Coronary artery (tissue), 2 donors: ENCODE data around the gene LAPTM5.

ENCODE experiments used
- DNase-seq: peaks from one replicate; pipeline ENCODE4 v3.0.0-alpha.2; 2017; ENCODE audit warnings: low spot score
- H3K27ac ChIP-seq, 2 donors: fragments of 200-600 bp; sonication (generic); one replicate each; pipeline ENCODE4 v1.5.1; 2016 to 2019
- H3K4me3 ChIP-seq: fragments of 200-600 bp; sonication (generic); 2 replicates; pipeline ENCODE4 v1.5.1; 2016; ENCODE audit warnings: mild to moderate bottlenecking, moderate library complexity
- CTCF ChIP-seq: fragments of 200-600 bp; sonication (generic); IDR thresholded peaks from one replicate; pipeline ENCODE4 v1.5.1; 2019; ENCODE audit warnings: antibody characterized with exemption

The LAPTM5 gene

DNA sequence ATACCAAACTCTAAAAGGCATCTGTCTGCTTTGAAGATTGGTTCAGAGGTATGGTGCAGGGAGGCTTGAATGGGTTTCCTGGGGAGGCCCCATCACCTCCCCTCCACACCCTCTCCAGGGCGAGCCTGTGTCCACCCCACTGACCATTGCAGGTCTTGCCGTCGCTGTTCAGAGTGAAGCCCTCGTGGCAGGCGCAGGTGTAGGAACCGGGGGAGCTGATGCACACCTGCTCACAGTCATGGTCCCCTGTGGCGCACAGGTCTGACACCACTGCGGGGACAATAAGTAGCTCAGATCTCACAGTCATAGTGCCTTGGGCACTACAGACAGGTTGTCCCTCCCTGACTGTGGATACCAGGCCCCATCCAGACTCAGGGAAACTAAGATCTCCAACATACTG lies 40.9 kb downstream of the LAPTM5 start:
- TF ChIP-seq CTCF: no peak
- Histone ChIP-seq H3K4me3 (no peak overlapping the region), H3K27ac (no peak overlapping the region)
- no peak for DNase-seq

GRCh38 chr1:30715886-30716285 lies 41.7 kb downstream of the LAPTM5 start:
- no peak for DNase-seq
- TF ChIP-seq CTCF: no peak
- Histone ChIP-seq H3K4me3 (no peak overlapping the region), H3K27ac (no peak overlapping the region)

GRCh38 chr1:30715216-30715615 lies 42.4 kb downstream of the LAPTM5 start:
- no peak for DNase-seq
- Histone ChIP-seq H3K4me3 (no peak overlapping the region), H3K27ac (no peak overlapping the region)
- no peak for TF ChIP-seq CTCF

DNA sequence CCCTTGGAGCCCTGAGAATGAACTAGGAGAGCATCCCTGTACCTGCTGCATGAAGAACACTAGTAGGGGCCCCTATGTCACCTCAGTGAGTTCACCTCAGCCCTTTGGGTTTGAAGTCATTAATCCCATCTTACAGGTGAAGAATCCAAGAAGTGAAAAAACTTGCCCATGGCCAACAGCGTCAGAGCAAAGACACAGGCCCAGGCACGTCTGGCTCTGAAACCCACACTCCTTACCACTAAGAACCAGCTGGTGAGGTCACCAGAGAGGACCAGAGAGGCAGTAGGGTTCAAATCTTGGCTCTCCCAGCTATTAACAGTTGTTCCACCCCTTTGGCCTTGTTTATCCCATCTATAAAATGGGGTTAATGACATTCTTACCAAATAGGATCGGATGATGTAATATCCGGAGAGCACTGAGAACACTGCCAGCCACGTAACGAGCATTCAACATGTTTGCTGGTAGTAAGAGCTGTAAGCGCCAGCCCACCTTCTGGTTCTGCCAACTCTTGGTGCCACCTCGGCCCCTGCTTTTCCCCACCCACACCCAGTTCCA lies 43.0 kb downstream of the LAPTM5 start:
- no peak for TF ChIP-seq CTCF
- H3K4me3 ChIP-seq: no peak overlapping the region
- DNase-seq: no peak
- no peak overlapping the region for H3K27ac ChIP-seq

GRCh38 chr1:30714025-30714424 lies 43.5 kb downstream of the LAPTM5 start:
- no peak for DNase-seq
- no peak overlapping the region for H3K27ac ChIP-seq
- no peak for TF ChIP-seq CTCF
- no peak overlapping the region for H3K4me3 ChIP-seq

DNA sequence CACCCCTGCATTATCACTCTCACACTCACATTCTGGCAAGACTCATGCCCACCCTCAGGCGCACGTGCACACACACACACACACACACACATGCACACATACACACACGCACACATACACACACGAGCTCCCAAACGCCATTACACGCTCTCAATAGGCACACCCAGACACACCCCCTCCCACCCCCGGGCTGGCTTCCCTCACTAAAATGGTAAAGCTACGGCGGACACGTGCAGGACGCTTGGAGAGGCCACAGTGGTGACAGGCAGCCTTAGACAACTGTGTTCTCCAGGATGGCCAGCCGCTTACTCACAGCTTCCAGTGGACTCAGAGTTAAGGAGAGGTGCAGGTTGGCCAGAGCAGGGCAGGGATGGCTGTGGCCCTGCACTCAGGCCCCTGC lies 44.3 kb downstream of the LAPTM5 start:
- TF ChIP-seq CTCF: no peak
- Histone ChIP-seq H3K4me3 (no peak overlapping the region), H3K27ac (no peak overlapping the region)
- DNase-seq: no peak

GRCh38 chr1:30712583-30712982 lies 45.0 kb downstream of the LAPTM5 start:
- H3K27ac ChIP-seq: no peak overlapping the region
- no peak for DNase-seq
- TF ChIP-seq CTCF: no peak

More at GRCh38 chr1:30712583-30712982, 45.0 kb downstream of the LAPTM5 start:
- no peak overlapping the region for H3K4me3 ChIP-seq
